OCI-LY3 (cell line): Measurements from ENCODE around the gene PATZ1.

Experiments used
- H2AFZ ChIP-seq: fragments of 200-600, 300-600 bp; shearing (Covaris generic); 2 replicates; pipeline ENCODE4 v1.6.0; 2014; ENCODE audit warnings: antibody characterized with exemption, low read depth, low read length
- H3K27ac ChIP-seq: fragments of 200-600, 300-600 bp; sonication (generic); 2 replicates; pipeline ENCODE4 v1.5.1; 2014; ENCODE audit warnings: mild to moderate bottlenecking, low read length, moderate library complexity, mixed read lengths
- H3K27me3 ChIP-seq: fragments of 200-600, 300-600 bp; sonication (generic); 2 replicates; pipeline ENCODE4 v1.6.1; 2014; ENCODE audit warnings: low read depth, low read length, mixed read lengths
- H3K36me3 ChIP-seq: fragments of 200-600, 300-600 bp; sonication (generic); replicated peaks from 2 replicates; pipeline ENCODE3; 2014; ENCODE audit warnings: low read depth, low read length, mixed read lengths
- H3K4me1 ChIP-seq: fragments of 300-600, 200-600 bp; sonication (generic); 2 replicates; pipeline ENCODE4 v1.6.1; 2014; ENCODE audit warnings: low read length, mixed read lengths
- H3K4me2 ChIP-seq: fragments of 200-600, 300-600 bp; sonication (generic); 2 replicates; pipeline ENCODE4 v1.6.1; 2014; ENCODE audit warnings: low read length, mixed read lengths
- H3K4me3 ChIP-seq: fragments of 300-600, 200-600 bp; sonication (generic); 2 replicates; pipeline ENCODE4 v1.5.1; 2014; ENCODE audit warnings: antibody characterized with exemption, mild to moderate bottlenecking, low read length, moderate library complexity
- H3K79me2 ChIP-seq: fragments of 300-600, 200-600 bp; shearing (Covaris generic); 2 replicates; pipeline ENCODE4 v1.6.1; 2014; ENCODE audit warnings: mild to moderate bottlenecking, low read length, mixed read lengths
- H3K9ac ChIP-seq: fragments of 300-600, 200-600 bp; shearing (Covaris generic); 2 replicates; pipeline ENCODE4 v1.6.0; 2014; ENCODE audit warnings: mild to moderate bottlenecking, low read length, moderate library complexity
- H3K9me3 ChIP-seq: fragments of 200-600, 300-600 bp; shearing (Covaris generic); 2 replicates; pipeline ENCODE4 v1.6.1; 2014; ENCODE audit warnings: low read length, mixed read lengths; ENCODE audit not compliant: insufficient read depth
- H4K20me1 ChIP-seq: fragments of 200-600, 300-600 bp; sonication (generic); 2 replicates; pipeline ENCODE4 v1.6.1; 2016; ENCODE audit warnings: low read length, mixed read lengths; ENCODE audit not compliant: insufficient read depth
- EZH2phosphoT487 ChIP-seq: fragments of 200-600 bp; shearing (Covaris generic); IDR thresholded peaks from 2 replicates; pipeline ENCODE4 v1.6.1; 2018; ENCODE audit warnings: antibody characterized with exemption, mixed run types, low read depth
- TF ChIP-seq, protein P1 (sequence below): fragments of 200-600, 300-600 bp; sonication (generic); IDR thresholded peaks from 2 replicates; pipeline ENCODE4 v1.5.1; 2014; ENCODE audit warnings: antibody characterized with exemption, low read length, low read depth

The PATZ1 gene

DNA sequence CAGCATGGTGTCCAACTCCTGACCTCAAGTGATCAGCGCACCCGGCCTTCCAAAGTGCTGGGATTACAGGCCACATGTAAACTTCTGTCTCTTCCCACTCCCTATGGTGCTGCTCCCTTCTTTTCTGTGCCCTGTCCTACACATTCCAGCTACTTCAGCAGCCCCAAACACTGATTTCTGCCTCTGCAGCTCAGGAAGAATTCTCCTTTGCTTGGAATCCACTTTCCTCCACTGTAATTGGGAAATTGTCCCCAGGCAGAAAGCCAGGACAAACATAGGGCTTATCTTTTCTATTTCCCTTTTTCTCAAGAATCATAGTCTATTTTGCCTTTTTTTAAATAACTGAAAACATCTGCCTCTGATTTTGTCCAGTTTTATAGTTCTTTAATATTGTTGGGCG, 32.0 kb upstream of the PATZ1 start:
- H3K27ac ChIP-seq = no peak overlapping the region
- no peaks in the 10 kb centered on the region for H4K20me1 ChIP-seq
- H3K4me1 ChIP-seq = peaks cover 7% of the 10 kb centered on the region; the same call in 1 of the 2 replicates
- no peaks in the 10 kb centered on the region for H3K79me2 ChIP-seq
- H3K9me3 ChIP-seq = no peaks in the 10 kb centered on the region
- no peak overlapping the region for H3K9ac ChIP-seq
- no peak overlapping the region for H2AFZ ChIP-seq
- H3K4me3 ChIP-seq = no peak overlapping the region
- no peak for TF ChIP-seq EZH2phosphoT487
- TF ChIP-seq, protein P1, sequence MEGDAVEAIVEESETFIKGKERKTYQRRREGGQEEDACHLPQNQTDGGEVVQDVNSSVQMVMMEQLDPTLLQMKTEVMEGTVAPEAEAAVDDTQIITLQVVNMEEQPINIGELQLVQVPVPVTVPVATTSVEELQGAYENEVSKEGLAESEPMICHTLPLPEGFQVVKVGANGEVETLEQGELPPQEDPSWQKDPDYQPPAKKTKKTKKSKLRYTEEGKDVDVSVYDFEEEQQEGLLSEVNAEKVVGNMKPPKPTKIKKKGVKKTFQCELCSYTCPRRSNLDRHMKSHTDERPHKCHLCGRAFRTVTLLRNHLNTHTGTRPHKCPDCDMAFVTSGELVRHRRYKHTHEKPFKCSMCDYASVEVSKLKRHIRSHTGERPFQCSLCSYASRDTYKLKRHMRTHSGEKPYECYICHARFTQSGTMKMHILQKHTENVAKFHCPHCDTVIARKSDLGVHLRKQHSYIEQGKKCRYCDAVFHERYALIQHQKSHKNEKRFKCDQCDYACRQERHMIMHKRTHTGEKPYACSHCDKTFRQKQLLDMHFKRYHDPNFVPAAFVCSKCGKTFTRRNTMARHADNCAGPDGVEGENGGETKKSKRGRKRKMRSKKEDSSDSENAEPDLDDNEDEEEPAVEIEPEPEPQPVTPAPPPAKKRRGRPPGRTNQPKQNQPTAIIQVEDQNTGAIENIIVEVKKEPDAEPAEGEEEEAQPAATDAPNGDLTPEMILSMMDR = no peak
- H3K36me3 ChIP-seq = no peaks in the 10 kb centered on the region
- peaks cover 2% of the 10 kb centered on the region; the same call in 1 of the 2 replicates for H3K27me3 ChIP-seq
- no peak overlapping the region for H3K4me2 ChIP-seq

DNA sequence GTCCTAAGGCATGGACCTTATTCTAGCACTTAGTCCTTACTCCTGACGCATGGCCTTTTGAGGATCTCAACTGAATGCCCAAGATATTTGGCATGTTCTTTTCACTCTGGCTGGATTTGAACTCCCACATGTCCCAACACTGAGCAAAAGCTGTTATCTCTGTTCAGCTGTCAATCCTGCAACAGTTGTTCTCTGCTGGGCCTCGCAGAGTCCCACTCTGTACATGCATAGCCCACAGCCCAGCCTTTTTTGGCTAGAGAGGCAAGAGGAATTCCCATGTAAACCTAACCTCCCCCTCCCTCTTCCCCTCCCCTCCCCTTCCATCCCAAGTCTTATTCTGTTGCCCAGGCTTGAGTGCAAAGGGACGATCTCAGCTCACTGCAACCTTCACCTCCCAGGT, 31.5 kb upstream of the PATZ1 start:
- H2AFZ ChIP-seq = no peak overlapping the region
- peaks cover under 1% of the 10 kb centered on the region; the same call in 1 of the 2 replicates for H3K27me3 ChIP-seq
- TF ChIP-seq EZH2phosphoT487 = no peak
- H3K27ac ChIP-seq = no peak overlapping the region
- H3K4me1 ChIP-seq = peaks cover 7% of the 10 kb centered on the region; the same call in 1 of the 2 replicates
- no peaks in the 10 kb centered on the region for H3K79me2 ChIP-seq
- H3K4me2 ChIP-seq = no peak overlapping the region
- no peak overlapping the region for H3K9ac ChIP-seq
- H3K9me3 ChIP-seq = no peaks in the 10 kb centered on the region
- H4K20me1 ChIP-seq = no peaks in the 10 kb centered on the region
- no peak overlapping the region for H3K4me3 ChIP-seq
- H3K36me3 ChIP-seq = no peaks in the 10 kb centered on the region

DNA sequence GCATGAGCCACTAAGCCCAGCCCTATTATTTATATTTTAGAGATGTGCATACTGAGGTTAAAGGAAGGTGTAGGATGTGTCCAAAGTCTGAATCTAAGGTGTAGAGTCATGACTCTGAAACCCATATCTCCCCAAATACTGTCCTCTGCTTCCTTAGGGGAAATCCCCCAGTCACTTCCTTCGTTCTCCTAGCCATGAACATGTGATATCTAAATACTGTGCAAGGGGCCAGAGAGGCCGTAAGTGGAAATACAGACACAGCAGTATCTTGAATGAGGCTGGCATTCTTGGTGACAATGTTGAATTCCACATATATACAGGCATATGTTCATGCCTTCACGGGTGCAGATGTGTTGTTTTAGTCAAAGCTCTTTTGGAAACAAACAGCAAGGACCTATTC, 21.3 kb upstream of the PATZ1 start:
- Histone ChIP-seq H3K4me3 (no peak overlapping the region), H3K27me3 (no peaks in the 10 kb centered on the region), H3K36me3 (no peaks in the 10 kb centered on the region), H3K79me2 (no peaks in the 10 kb centered on the region), H2AFZ (no peak overlapping the region), H3K9ac (no peak overlapping the region), H4K20me1 (no peaks in the 10 kb centered on the region), H3K4me1 (peaks cover 4% of the 10 kb centered on the region; the same call in 1 of the 2 replicates), H3K9me3 (no peaks in the 10 kb centered on the region), H3K27ac (no peak overlapping the region), H3K4me2 (no peak overlapping the region)
- TF ChIP-seq EZH2phosphoT487 = no peak
- TF ChIP-seq, protein P1 = no peak

DNA sequence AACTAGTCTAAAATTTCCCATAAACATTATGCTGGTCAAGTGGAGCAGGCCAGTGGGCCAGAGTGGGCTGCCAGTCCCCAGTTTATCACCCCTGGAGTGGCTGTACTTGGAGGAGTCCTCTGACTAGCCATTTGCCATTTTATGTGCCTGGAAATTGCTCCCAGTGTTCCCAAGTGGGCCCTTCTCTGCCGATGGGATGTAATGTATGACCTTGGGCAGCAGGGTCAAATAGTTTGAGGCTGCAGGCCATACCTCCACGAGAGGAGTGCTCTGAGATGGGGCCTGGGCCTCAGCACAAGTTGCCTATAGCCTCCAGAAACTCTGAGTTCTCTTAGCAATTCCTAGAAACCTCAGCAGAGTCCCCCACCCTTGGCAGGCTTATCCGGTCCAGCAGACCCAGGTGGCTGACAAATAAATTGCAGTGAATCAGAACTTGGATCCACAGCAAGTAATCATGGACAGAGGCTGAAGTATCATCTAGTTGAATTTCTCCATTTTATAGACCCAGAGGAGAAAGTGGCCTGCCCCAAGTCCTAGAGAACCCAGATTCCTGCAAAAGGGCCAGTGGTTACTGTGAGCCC, 17.8 kb upstream of the PATZ1 start:
- H2AFZ ChIP-seq = no peak overlapping the region
- H3K27ac ChIP-seq = no peak overlapping the region
- no peaks in the 10 kb centered on the region for H3K27me3 ChIP-seq
- H4K20me1 ChIP-seq = no peaks in the 10 kb centered on the region
- no peaks in the 10 kb centered on the region for H3K36me3 ChIP-seq
- peaks cover 4% of the 10 kb centered on the region; the same call in 1 of the 2 replicates for H3K4me1 ChIP-seq
- H3K4me2 ChIP-seq = no peak overlapping the region
- H3K9me3 ChIP-seq = no peaks in the 10 kb centered on the region
- H3K79me2 ChIP-seq = no peaks in the 10 kb centered on the region
- H3K4me3 ChIP-seq = no peak overlapping the region
- H3K9ac ChIP-seq = no peak overlapping the region
- TF ChIP-seq EZH2phosphoT487 = no peak
- TF ChIP-seq, protein P1 = no peak
